GM12872 (cell line): Measurements from ENCODE around the gene IFT22.
A peak's percentile ranks its signal among the peaks of the same experiment; 100 is the strongest.

ENCODE experiments used
- CTCF ChIP-seq: IDR thresholded peaks from 3 replicates; pipeline ENCODE4 v1.5.1; 2011; ENCODE audit warnings: low read depth, mild to moderate bottlenecking, low read length, moderate library complexity; ENCODE audit not compliant: insufficient read depth

Gene IFT22

GRCh38 chr7:101332026-101332425 is 10.4 kb upstream of the IFT22 start:
- no peak for TF ChIP-seq CTCF

- TF ChIP-seq CTCF: no peak
Measured at GRCh38 chr7:101330011-101330484, 8.4 kb upstream of the IFT22 start.

GRCh38 chr7:101328159-101328558 is 6.5 kb upstream of the IFT22 start:
- TF ChIP-seq CTCF: no peak

GRCh38 chr7:101319401-101319800 is 2.2 kb downstream of the IFT22 start:
- no peak for TF ChIP-seq CTCF

GRCh38 chr7:101315336-101315735 is 6.3 kb downstream of the IFT22 start:
- peak; percentile 73 for TF ChIP-seq CTCF

GRCh38 chr7:101308245-101309085 is 13.1 kb downstream of the IFT22 start:
- no peak for TF ChIP-seq CTCF

GRCh38 chr7:101306307-101306706 is 15.3 kb downstream of the IFT22 start:
- TF ChIP-seq CTCF: no peak
